K562 (cell line): Measurements from ENCODE around the gene PSMD11. TPM values are rescaled to one million over a fixed set of nuclear protein-coding genes. Genes with fewer than 3 reads are reported as not detected.

Experiments
- ATAC-seq: fragments of 200-7000 bp; cut with Tn5 transposase; 3 replicates; pipeline ENCODE4 v1.9.1; 2020; ENCODE audit warnings: moderate library complexity
- BruUV-seq: library from RNA; stranded (reverse); fragments of 400-500 nt; replicated peaks from 2 replicates; lab custom pipeline; 2021; lab: Mats Ljungman, UMichigan
- CTCF ChIA-PET: fragments of 300-600 bp; formaldehyde crosslinking; extraction: SDS; loops from one replicate; lab custom pipeline; 2021; ENCODE audit warnings: low intra/inter-chr PET ratio; lab: Yijun Ruan, JAX
- POLR2A ChIA-PET: fragments of 300-600, 350-650 bp; sonication (Branson Sonifier 250); formaldehyde crosslinking; extraction: SDS; loops from one replicate; lab custom pipeline; 2021; ENCODE audit warnings: antibody characterized with exemption, inconsistent platforms; lab: Yijun Ruan, JAX
- DNase-seq, 4 experiments: peaks; one replicate each; pipeline versions ENCODE4 v3.0.0 to v3.0.0-alpha.2; 2011 to 2018; ENCODE audit warnings: low spot score in 3 of 4, mixed read lengths in 3 of 4; ENCODE audit errors: extremely low read depth in 1 of 4
- FAIRE-seq: peaks from 2 replicates; lab custom pipeline; 2011; peaks lifted over from hg19 to GRCh38; lab: Jason Lieb, UNC
- H2AFZ ChIP-seq: 2 replicates; pipeline ENCODE4 v1.6.0; 2011; ENCODE audit warnings: low read depth, low read length, control low read depth, inconsistent platforms
- H3K27ac ChIP-seq: fragments of 200-600 bp; 3 replicates; pipeline ENCODE4 v1.8.0; 2011; ENCODE audit warnings: low read depth, mild to moderate bottlenecking, control low read depth, inconsistent platforms, low read length, moderate library complexity, mixed read lengths; ENCODE audit errors: extremely low read depth
- H3K27me3 ChIP-seq, 2 experiments: fragments of 300-600 bp in 1 of 2; 2 replicates in 1 of 2; 3 replicates in 1 of 2; pipeline versions ENCODE4 v1.6.0 to v1.8.0; 2011; ENCODE audit warnings: inconsistent platforms in 2 of 2, low read length in 2 of 2, mild to moderate bottlenecking in 1 of 2, mixed read lengths in 1 of 2, moderate library complexity in 1 of 2; ENCODE audit not compliant: control insufficient read depth in 2 of 2, insufficient read depth in 2 of 2
- H3K36me3 ChIP-seq: fragments of 300-600 bp; 3 replicates; pipeline ENCODE4 v1.8.0; 2011; ENCODE audit warnings: mild to moderate bottlenecking, low read length, inconsistent platforms; ENCODE audit not compliant: control insufficient read depth, insufficient read depth
- H3K4me1 ChIP-seq, 2 experiments: fragments of 200-600 bp in 1 of 2; replicated peaks in 1 of 2; 2 replicates in 1 of 2; 3 replicates in 1 of 2; pipeline versions ENCODE4 v1.5.1 to v1.8.0; 2011; ENCODE audit warnings: inconsistent platforms in 2 of 2, low read length in 2 of 2, mild to moderate bottlenecking in 1 of 2, mixed read lengths in 1 of 2, moderate library complexity in 1 of 2; ENCODE audit not compliant: control insufficient read depth in 2 of 2, insufficient read depth in 2 of 2
- H3K4me2 ChIP-seq: 2 replicates; pipeline ENCODE4 v1.6.1; 2011; ENCODE audit warnings: low read length, control low read depth, inconsistent platforms, mixed read lengths; ENCODE audit not compliant: insufficient read depth
- H3K4me3 ChIP-seq: fragments of 200-600 bp; sonication (generic), shearing (Covaris generic); 2 replicates; pipeline ENCODE4 v1.5.1; 2016; ENCODE audit warnings: control low read depth, inconsistent platforms
- H3K79me2 ChIP-seq: fragments of 200-600 bp; 3 replicates; pipeline ENCODE4 v1.8.0; 2011; ENCODE audit warnings: low read length, inconsistent platforms; ENCODE audit not compliant: control insufficient read depth, insufficient read depth
- H3K9ac ChIP-seq, 2 experiments: 2 replicates each; pipeline versions ENCODE4 v1.6.0 to v1.6.1; 2011; ENCODE audit warnings: low read depth in 2 of 2, low read length in 2 of 2, control low read depth in 1 of 2, inconsistent platforms in 1 of 2, mild to moderate bottlenecking in 1 of 2, mixed read lengths in 1 of 2; ENCODE audit not compliant: insufficient read depth in 1 of 2
- H3K9me1 ChIP-seq: one replicate; pipeline ENCODE4 v1.6.0; 2011; ENCODE audit warnings: inconsistent platforms, mild to moderate bottlenecking, low read length, moderate library complexity; ENCODE audit not compliant: control insufficient read depth, insufficient read depth
- H3K9me3 ChIP-seq: replicated peaks from 2 replicates; pipeline ENCODE4 v1.5.1; 2011; ENCODE audit warnings: low read depth, low read length, inconsistent platforms; ENCODE audit not compliant: control insufficient read depth, insufficient read depth
- H4K20me1 ChIP-seq: replicated peaks from 2 replicates; pipeline ENCODE4 v1.6.1; 2011; ENCODE audit warnings: low read length, inconsistent platforms, mixed read lengths; ENCODE audit not compliant: control insufficient read depth, insufficient read depth
- CCNT2 ChIP-seq: IDR thresholded peaks from 2 replicates; pipeline ENCODE4 v1.6.1; 2011; ENCODE audit warnings: borderline replicate concordance, low read depth, mild to moderate bottlenecking, moderate library complexity, mixed read lengths, low read length; ENCODE audit not compliant: insufficient read length; ENCODE audit errors: extremely low read depth
- HEY1 ChIP-seq: fragments of 250-450 bp; sonication (Bioruptor Pico); IDR thresholded peaks from 2 replicates; pipeline ENCODE4 v1.5.0; 2020; ENCODE audit warnings: mild to moderate bottlenecking, moderate library complexity, borderline replicate concordance
- ILF3 ChIP-seq: fragments of 450-650 bp; IDR thresholded peaks from 2 replicates; pipeline ENCODE4 v1.6.1; 2018; ENCODE audit warnings: antibody characterized with exemption, mild to moderate bottlenecking, moderate library complexity, borderline replicate concordance
- MAFG ChIP-seq: fragments of 450-650 bp; conservative IDR thresholded peaks from 2 replicates; pipeline ENCODE4 v1.6.1; 2016; ENCODE audit warnings: missing genetic modification characterization, missing compliant biosample characterization
- MAFK ChIP-seq: IDR thresholded peaks from 2 replicates; pipeline ENCODE4 v1.6.1; 2011; ENCODE audit warnings: low read length, improper control_type of control experiment
- PCBP1 ChIP-seq: fragments of 200-400 bp; formaldehyde crosslinking; IDR thresholded peaks from 2 replicates; pipeline ENCODE4 v1.6.1; 2018; ENCODE audit warnings: mild to moderate bottlenecking, low read depth, low read length; ENCODE audit not compliant: poor library complexity, severe bottlenecking
- SRSF3 ChIP-seq: fragments of 200-400 bp; formaldehyde crosslinking; IDR thresholded peaks from 2 replicates; pipeline ENCODE4 v1.6.1; 2016; ENCODE audit warnings: mild to moderate bottlenecking, low read length, moderate library complexity; ENCODE audit not compliant: insufficient read depth
- TCF3 ChIP-seq: sonication (generic); formaldehyde crosslinking; IDR thresholded peaks from 2 replicates; pipeline ENCODE4 v1.4.0; 2020; ENCODE audit warnings: mild to moderate bottlenecking, missing genetic modification reagents
- ZBTB11 ChIP-seq, 3 experiments: fragments of 200-800 bp in 1 of 3; fragments of 250-450 bp in 1 of 3; fragments of 450-650 bp in 1 of 3; sonication (Bioruptor Pico) in 1 of 3; sonication (Bioruptor generic) in 1 of 3; formaldehyde crosslinking in 1 of 3; IDR thresholded peaks; 2 replicates each; pipeline versions ENCODE4 v1.6.1 to v1.8.0; 2016 to 2022; ENCODE audit warnings: mild to moderate bottlenecking in 2 of 3, missing genetic modification characterization in 2 of 3, missing compliant biosample characterization in 1 of 3, moderate library complexity in 1 of 3
- ZNF239 ChIP-seq: fragments of 250-450 bp; sonication (Bioruptor Pico); IDR thresholded peaks from 2 replicates; pipeline ENCODE4 v1.4.0; 2020; ENCODE audit warnings: mild to moderate bottlenecking
- WGBS: fragments of 100-300 bp; shearing (Covaris generic); methylation state at CpG from one replicate; pipeline ENCODE4 v1.1.6; 2016; ENCODE audit warnings: low coverage, mixed read lengths; ENCODE audit not compliant: insufficient coverage; ENCODE audit errors: missing lambda C conversion rate; 5-methylcytosine and 5-hydroxymethylcytosine counted together
- in situ Hi-C: fragments of 300-500 bp; cut with MboI; formaldehyde crosslinking; loops from 4 replicates; pipeline ENCODE4 v1.15.0; 2018; ENCODE audit warnings: inconsistent platforms, mixed read lengths
- intact Hi-C: fragments of 100-400 bp; cut with micrococcal nuclease; formaldehyde crosslinking; loops from 2 replicates; pipeline ENCODE4 v1.14.2; 2022
- polyA plus RNA-seq, 8 experiments: library from polyadenylated mRNA; depleted of rRNA in 4 of 8; stranded (reverse) in 5 of 8; unstranded in 3 of 8; fragments of >200 nt; fragmentation: Nextera tagmentation in 2 of 8; fragmentation: Illumina TruSeq in 1 of 8; extraction: Ambion mirVana in 2 of 8; extraction: Trizol in 1 of 8; gene quantifications; 2 replicates each; pipeline versions ENCODE4 v1.2.1 to v1.2.3, GENCODE V29; 2011 to 2014; ENCODE audit warnings: inconsistent platforms in 1 of 8, missing spikeins in 1 of 8
- total RNA-seq, 7 experiments: library from RNA; depleted of rRNA in 6 of 7; stranded (reverse); fragments of >200 nt in 6 of 7; fragmentation: Illumina TruSeq in 2 of 7; extraction: Trizol in 2 of 7; gene quantifications; 2 replicates each; pipeline versions ENCODE4 v1.2.1 to v1.2.3, GENCODE V29; 2011 to 2021; ENCODE audit warnings: low replicate concordance in 1 of 7
- TF ChIP-seq, protein P1 (sequence below), 2 experiments: IDR thresholded peaks in 1 of 2; conservative IDR thresholded peaks in 1 of 2; 2 replicates each; pipeline ENCODE4 v1.6.1; 2016; ENCODE audit warnings: low read depth in 2 of 2, mild to moderate bottlenecking in 1 of 2, missing compliant biosample characterization in 1 of 2, missing genetic modification characterization in 1 of 2, moderate library complexity in 1 of 2
- TF ChIP-seq, protein P2 (sequence below): fragments of 200-400 bp; formaldehyde crosslinking; IDR thresholded peaks from 2 replicates; pipeline ENCODE4 v1.6.1; 2017; ENCODE audit warnings: mild to moderate bottlenecking, low read depth, low read length, moderate library complexity

The PSMD11 gene
- total and polyA plus RNA-seq, 9 of the 15 experiments (the other 6 are each of a cell fraction or from before 2014, with no cell fraction given): 104 to 378 (median 158) TPM

DNA sequence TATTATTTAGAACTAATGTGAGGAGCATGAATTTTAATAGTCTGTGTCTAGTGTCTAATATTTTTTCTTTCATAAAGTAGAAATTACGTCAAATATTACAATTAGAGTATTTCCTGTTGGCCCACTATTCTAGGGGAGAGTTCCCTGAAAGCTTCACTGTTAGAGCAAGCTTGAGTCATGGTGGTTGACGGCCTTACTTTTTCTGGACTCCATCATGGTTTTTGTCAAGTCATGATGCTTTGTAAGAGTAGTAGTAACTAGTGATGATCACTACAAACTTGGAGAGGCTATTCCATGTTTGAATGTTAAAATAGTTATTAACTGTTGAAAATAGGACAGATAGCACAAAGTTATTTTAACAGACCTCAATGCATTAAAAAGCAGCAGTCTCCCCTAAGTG lies 1.7 kb downstream of the PSMD11 start:
- 4% methylated on average over 2 of the region's 2 CpGs for WGBS
- peak overlapping the region; percentile 99 for H3K4me3 ChIP-seq
- no TSS peak for BruUV-seq
- ATAC-seq: peak; percentile 20; the same call in 2 of the 3 replicates
- H3K27me3 ChIP-seq: no peaks in the 10 kb centered on the region
- H4K20me1 ChIP-seq: peaks cover 8% of the 10 kb centered on the region; the same call in 1 of the 2 replicates
- peaks cover 60% of the 10 kb centered on the region for H3K36me3 ChIP-seq
- H3K27ac ChIP-seq: peak overlapping the region; percentile 95
- peak in 2 of 4 experiments; percentile 58 to 68 for DNase-seq
- intact Hi-C loops (loop anchor here (2.0 to 10.0 kb wide), 2 partner anchors 71 to 103 kb away; partner anchors contain the start of gene C17orf75), in situ Hi-C loops (no loop called here)
- ChIA-PET POLR2A (interaction anchor here (0.5 to 1.6 kb wide), 4 partner anchors 16 to 414 kb away, joined by 3 to 5 read pairs (median 4); no protein-coding TSS in a partner anchor), CTCF (no interaction called here)
- no peak overlapping the region for H2AFZ ChIP-seq
- peaks cover 66% of the 10 kb centered on the region for H3K79me2 ChIP-seq
- no peaks in the 10 kb centered on the region for H3K9me3 ChIP-seq
- peak overlapping the region in 1 of 2 experiments; percentile 99; a peak in 2 of 4 replicates for H3K9ac ChIP-seq
- H3K9me1 ChIP-seq: no peaks in the 10 kb centered on the region
- peaks cover 11 to 17% of the 10 kb centered on the region in 2 experiments; a peak in 4 of 5 replicates for H3K4me1 ChIP-seq
- FAIRE-seq: peak; percentile 66
- peak overlapping the region; percentile 94 for H3K4me2 ChIP-seq
- TF ChIP-seq CCNT2 (no peak), ZBTB11 (CRISPR knock-in tag; IDR thresholded peaks at IDR 0.05) (no peak), ZNF239 (CRISPR knock-in tag) (no peak), PCBP1 (no peak), HEY1 (no peak), MAFK (peak; percentile 81), TCF3 (CRISPR knock-in tag) (no peak), SRSF3 (no peak), ILF3 (no peak), MAFG (tag) (peak; percentile 96)
- TF ChIP-seq, protein P1, sequence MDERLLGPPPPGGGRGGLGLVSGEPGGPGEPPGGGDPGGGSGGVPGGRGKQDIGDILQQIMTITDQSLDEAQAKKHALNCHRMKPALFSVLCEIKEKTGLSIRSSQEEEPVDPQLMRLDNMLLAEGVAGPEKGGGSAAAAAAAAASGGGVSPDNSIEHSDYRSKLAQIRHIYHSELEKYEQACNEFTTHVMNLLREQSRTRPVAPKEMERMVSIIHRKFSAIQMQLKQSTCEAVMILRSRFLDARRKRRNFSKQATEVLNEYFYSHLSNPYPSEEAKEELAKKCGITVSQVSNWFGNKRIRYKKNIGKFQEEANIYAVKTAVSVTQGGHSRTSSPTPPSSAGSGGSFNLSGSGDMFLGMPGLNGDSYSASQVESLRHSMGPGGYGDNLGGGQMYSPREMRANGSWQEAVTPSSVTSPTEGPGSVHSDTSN (CRISPR knock-in tag; IDR thresholded peaks at IDR 0.05; ENCODE audit: low read depth): no peak
- TF ChIP-seq, protein P1 (tag; conservative IDR thresholded peaks at IDR 0.05; ENCODE audit: low read depth): no peak
- TF ChIP-seq, protein P2, sequence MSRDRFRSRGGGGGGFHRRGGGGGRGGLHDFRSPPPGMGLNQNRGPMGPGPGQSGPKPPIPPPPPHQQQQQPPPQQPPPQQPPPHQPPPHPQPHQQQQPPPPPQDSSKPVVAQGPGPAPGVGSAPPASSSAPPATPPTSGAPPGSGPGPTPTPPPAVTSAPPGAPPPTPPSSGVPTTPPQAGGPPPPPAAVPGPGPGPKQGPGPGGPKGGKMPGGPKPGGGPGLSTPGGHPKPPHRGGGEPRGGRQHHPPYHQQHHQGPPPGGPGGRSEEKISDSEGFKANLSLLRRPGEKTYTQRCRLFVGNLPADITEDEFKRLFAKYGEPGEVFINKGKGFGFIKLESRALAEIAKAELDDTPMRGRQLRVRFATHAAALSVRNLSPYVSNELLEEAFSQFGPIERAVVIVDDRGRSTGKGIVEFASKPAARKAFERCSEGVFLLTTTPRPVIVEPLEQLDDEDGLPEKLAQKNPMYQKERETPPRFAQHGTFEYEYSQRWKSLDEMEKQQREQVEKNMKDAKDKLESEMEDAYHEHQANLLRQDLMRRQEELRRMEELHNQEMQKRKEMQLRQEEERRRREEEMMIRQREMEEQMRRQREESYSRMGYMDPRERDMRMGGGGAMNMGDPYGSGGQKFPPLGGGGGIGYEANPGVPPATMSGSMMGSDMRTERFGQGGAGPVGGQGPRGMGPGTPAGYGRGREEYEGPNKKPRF: no peak
